GM19467 (cell line): ENCODE measurements around the gene KATNIP.
"Not testable (repeated sequence)": the region's sequence is repeated elsewhere in the genome, so short reads cannot be mapped to it uniquely, and the experiment has no call there.

Experiments
- ATAC-seq: cut with Tn5 transposase; IDR thresholded peaks from one replicate; pipeline ENCODE4 v1.9.1; 2021; ENCODE audit warnings: mild to moderate bottlenecking, moderate library complexity; ENCODE audit not compliant: unreplicated experiment

Gene KATNIP

GRCh38 chr16:27534256-27534655 is 15.7 kb upstream of the KATNIP start:
- no peak for ATAC-seq

GRCh38 chr16:27538528-27538927 is 11.4 kb upstream of the KATNIP start:
- no peak for ATAC-seq

DNA sequence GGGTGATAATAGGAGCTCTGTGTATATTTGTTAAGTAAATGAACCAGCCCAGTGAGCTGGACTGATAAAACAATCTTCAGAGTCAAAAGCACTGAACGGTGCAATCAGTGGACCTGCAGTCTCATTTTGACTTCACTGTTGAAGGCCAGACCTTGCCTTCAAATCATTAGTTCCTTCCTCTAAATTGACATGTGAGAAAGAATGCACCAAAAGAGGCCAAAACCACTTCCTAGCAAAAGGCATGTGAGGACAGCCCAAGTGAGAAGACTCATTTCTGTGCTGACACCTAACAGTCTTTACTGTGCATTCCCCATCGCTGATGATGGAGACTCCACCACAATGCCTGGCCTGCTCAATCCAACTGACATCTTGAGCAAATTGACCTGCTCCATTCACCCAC is 10.8 kb upstream of the KATNIP start:
- ATAC-seq = no peak

- ATAC-seq = no peak
Observed at GRCh38 chr16:27539636-27540035, 10.3 kb upstream of the KATNIP start.

DNA sequence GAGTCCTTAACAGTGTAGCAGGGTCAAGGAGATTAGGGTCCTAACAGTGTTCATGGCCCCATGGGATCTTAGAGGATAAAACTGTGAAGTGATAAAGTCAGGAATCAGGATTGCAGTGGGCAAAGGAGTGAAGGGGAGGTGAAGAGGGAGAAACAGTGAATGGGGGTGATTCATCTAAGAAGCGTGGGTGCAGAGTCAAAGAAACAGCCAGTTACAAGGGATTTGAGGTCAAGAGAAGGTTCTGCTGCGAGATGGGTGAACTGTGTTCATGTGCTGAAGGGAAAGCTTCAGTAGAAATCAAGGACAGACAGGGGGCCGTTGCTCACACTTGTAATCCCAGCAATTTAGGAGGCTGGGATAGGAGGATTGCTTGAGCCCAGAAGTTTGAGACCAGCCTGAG is 6.1 kb upstream of the KATNIP start:
- ATAC-seq = no peak

- no peak for ATAC-seq
Observed at GRCh38 chr16:27544671-27545070, 5.3 kb upstream of the KATNIP start.

GRCh38 chr16:27547134-27547533 is 2.8 kb upstream of the KATNIP start:
- ATAC-seq = no peak

- no peak for ATAC-seq
Observed at GRCh38 chr16:27547851-27548250, 2.1 kb upstream of the KATNIP start.

DNA sequence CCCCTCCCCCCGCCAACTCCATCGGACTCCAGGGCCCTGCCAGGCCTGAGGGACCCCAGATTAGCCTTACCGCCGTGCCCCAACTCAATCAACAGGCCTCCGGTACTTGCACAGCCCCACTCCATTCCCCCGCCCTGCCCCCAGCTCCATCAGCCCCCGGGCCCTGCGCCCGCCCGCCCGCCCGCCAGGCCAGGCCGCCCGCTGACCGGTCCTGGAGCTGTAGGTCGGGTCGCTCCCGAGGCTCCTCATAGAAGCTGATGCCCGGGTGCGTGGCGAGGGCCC is 539 bp upstream of the KATNIP start:
- peak; percentile 19 for ATAC-seq

DNA sequence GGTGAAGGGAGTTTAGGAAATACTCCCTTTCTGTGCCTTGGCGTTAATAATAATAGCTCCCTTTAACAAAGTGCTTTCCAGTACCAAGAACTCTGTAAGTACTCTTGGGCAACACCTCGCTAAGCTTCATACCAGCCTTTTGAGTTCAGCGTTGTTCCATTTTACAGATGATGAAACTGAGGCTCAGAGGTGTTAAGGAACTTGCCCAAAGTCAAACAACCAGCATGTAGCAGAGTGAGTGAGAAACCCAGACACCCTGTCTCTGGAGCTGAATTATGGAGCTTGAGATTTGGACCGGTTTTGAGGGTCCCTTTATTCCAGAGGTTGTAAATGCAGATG is 607 bp downstream of the KATNIP start:
- no peak for ATAC-seq

DNA sequence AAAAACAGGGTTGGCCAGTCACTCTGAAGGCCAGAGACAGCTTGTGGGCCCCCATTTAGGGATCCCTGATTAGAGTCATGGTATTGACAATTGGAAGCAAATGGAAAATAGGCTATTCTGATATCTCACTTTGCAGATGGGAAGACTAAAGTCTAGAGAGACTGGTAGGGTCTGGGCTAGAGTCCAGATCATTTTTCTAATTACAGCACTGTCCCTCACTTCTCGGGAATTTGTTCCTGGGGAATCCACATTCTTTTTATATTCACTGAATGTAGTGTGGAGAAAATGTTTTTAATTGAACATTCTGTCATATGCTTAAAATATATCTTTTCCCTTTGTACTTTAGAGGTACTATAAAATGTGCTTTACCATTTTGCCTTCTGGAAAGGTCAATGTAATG is 1.1 kb downstream of the KATNIP start:
- ATAC-seq = no peak

DNA sequence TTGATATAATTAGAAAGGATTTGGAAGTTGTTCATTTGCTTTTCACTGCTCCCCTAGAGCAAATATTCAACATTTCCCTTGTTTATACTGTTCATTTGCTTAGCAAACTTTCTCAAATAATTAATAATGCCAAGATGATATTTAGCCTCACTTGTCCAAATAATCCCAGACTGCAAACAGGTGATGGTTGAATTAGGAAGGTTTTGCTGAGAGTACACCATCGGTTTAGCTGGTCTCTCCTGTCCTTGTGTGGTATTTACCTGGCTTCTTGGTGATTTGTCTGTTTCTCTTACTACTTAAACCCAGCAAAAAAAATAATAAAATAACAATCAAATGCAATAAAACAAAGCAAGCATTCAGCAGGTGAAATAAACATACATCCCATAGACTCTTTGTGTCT is 6.5 kb downstream of the KATNIP start:
- ATAC-seq = no peak

DNA sequence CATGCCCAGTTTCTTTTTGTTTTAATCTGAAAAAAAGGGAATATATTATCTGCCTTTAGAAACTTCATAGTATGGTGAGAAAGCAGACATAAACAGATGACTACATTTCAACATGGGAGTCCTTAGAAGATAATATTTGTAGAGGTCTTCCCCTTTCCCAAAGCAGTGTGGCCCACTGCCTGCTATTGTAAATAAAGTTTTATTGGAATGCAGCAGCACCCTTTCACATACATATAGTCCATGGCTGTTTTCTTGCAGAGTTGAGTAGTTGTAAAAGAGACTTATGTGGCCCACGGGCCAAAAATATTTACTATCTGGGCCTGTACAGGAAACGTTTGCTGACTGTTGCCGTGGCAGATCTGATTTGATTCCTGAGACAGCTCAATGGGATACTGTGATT is 8.5 kb downstream of the KATNIP start:
- no peak for ATAC-seq

GRCh38 chr16:27558932-27559331 is 9.0 kb downstream of the KATNIP start:
- no peak for ATAC-seq

- ATAC-seq = no peak
Observed at GRCh38 chr16:27561216-27561615, 11.3 kb downstream of the KATNIP start.

DNA sequence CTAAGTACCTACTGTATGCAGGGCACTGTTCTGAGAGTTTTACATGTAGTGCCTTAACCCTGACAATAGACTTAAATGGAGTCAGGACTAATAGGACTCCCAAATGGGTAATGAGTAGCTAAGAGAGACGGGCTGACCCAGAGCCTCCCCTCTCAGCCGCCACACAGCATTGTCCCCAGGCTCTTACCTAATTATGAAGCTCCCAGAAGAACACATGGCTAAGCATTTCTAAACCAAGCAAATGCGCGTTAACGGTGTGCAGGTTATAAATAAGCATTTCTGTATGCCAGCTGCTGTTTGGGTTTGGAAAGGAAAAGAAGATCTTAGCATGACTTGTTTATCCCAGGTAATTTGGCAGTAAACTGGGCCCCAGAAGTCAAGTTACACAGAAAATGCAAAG is 14.3 kb downstream of the KATNIP start:
- ATAC-seq = no peak

GRCh38 chr16:27566417-27566816 is 16.5 kb downstream of the KATNIP start:
- ATAC-seq = no peak

DNA sequence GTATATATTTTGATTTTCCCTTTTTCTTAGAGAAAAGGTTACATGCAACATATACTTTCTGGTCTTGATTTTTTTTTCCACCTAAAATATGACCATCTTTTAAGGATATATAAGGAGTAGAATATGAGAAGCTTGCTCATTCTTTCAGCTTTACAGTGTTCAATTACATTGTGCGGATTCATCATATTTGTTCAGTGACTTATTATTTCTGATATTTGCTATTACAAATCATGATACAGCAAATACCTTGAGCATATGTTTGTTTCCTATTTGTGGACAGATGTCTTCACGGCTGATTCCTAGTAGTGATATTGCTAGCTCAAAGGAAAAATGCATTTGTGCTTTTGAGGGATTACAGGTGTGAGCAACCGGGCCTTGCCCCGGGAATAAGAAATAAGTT is 18.1 kb downstream of the KATNIP start:
- no peak for ATAC-seq

GRCh38 chr16:27570986-27571385 is 21.0 kb downstream of the KATNIP start:
- ATAC-seq = not testable (repeated sequence)

GRCh38 chr16:27571433-27572326 is 21.7 kb downstream of the KATNIP start:
- no peak for ATAC-seq

GRCh38 chr16:27572711-27573110 is 22.8 kb downstream of the KATNIP start:
- ATAC-seq = no peak

DNA sequence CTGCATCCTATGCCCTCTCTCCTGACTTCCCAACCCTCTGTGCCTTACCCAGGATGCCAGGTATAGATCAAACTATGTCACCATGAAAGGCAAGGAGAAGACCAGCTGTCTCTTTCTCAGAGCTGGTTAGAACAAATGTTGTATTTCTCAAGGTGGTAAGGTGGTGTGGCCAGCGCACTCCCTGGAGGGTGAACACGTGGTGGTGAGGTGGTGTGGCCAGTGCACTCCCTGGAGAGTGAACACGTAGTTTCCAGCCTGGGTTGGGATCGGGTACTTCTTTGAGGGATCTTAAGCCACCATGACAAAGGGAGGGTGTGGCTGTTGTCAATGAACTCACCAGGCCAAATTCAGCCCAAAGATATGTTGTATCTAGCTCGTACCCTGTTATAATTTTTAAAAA is 26.8 kb downstream of the KATNIP start:
- no peak for ATAC-seq
